Measurements from ENCODE around the gene ZNF750.

Gene ZNF750

GRCh38 chr17:82807562-82807961 lies 32.3 kb downstream of the ZNF750 start:
- Histone ChIP-seq H3K36me3 (ENCODE audit: control insufficient read depth in 2 of 2, insufficient read depth in 1 of 2, low read length in 2 of 2) (peaks cover 5 to 55% of the 10 kb centered on the region in 2 experiments; a peak in 2 of 3 replicates), H3K4me3 (ENCODE audit: low read depth, low read length) (no peak overlapping the region), H3K27ac (ENCODE audit: extremely low read depth, low read depth, low read length) (no peak overlapping the region), H3K9me3 (ENCODE audit: control insufficient read depth, insufficient read depth, low read depth, low read length) (no peaks in the 10 kb centered on the region), H3K4me1 (ENCODE audit: control insufficient read depth, insufficient read depth, low read length) (no peaks in the 10 kb centered on the region)
- ChIA-PET CTCF (no interaction called here), POLR2A (no interaction called here)
- no peak for TF ChIP-seq ZNF221 (tag by site-specific recombination; IDR thresholded peaks at IDR 0.05; ENCODE audit: borderline replicate concordance)

- Histone ChIP-seq H3K4me1 (ENCODE audit: control insufficient read depth, insufficient read depth, low read length) (no peaks in the 10 kb centered on the region), H3K4me3 (ENCODE audit: low read depth, low read length) (no peak overlapping the region), H3K36me3 (ENCODE audit: control insufficient read depth in 2 of 2, insufficient read depth in 1 of 2, low read length in 2 of 2) (peaks cover 3 to 55% of the 10 kb centered on the region in 2 experiments; a peak in 2 of 3 replicates), H3K27ac (ENCODE audit: extremely low read depth, low read depth, low read length) (no peak overlapping the region), H3K9me3 (ENCODE audit: control insufficient read depth, insufficient read depth, low read depth, low read length) (no peaks in the 10 kb centered on the region)
- ChIA-PET POLR2A (no interaction called here), CTCF (no interaction called here)
- TF ChIP-seq ZIC2 (tag by site-specific recombination; IDR thresholded peaks at IDR 0.05) (no peak), ZNF433 (tag by site-specific recombination; IDR thresholded peaks at IDR 0.05; ENCODE audit: low read depth) (no peak), KLF9 (tag by site-specific recombination; IDR thresholded peaks at IDR 0.05; ENCODE audit: low read depth) (no peak), KLF17 (tag by site-specific recombination; IDR thresholded peaks at IDR 0.05) (no peak), AEBP2 (tag by site-specific recombination; IDR thresholded peaks at IDR 0.05; ENCODE audit: borderline replicate concordance) (no peak), ZNF530 (tag by site-specific recombination; IDR thresholded peaks at IDR 0.05; ENCODE audit: low read depth) (no peak), ZBTB26 (tag by site-specific recombination; optimal IDR thresholded peaks at IDR 0.05) (no peak), SCRT2 (tag by site-specific recombination; IDR thresholded peaks at IDR 0.05) (no peak), ZNF513 (tag by site-specific recombination; IDR thresholded peaks at IDR 0.05) (no peak), ZFP37 (tag by site-specific recombination; IDR thresholded peaks at IDR 0.05) (no peak), ZNF324 (tag by site-specific recombination; IDR thresholded peaks at IDR 0.05) (no peak), ZNF239 (tag by site-specific recombination; IDR thresholded peaks at IDR 0.05) (no peak), YY2 (tag by site-specific recombination; IDR thresholded peaks at IDR 0.05) (no peak), ATF2 (tag by site-specific recombination; IDR thresholded peaks at IDR 0.05; ENCODE audit: low read depth) (no peak), HOXD13 (CRISPR knock-in tag; IDR thresholded peaks at IDR 0.05; ENCODE audit: borderline replicate concordance) (no peak), ZXDB (tag by site-specific recombination; IDR thresholded peaks at IDR 0.05) (no peak), ZNF157 (tag by site-specific recombination; IDR thresholded peaks at IDR 0.05) (no peak), ZBTB8A (tag by site-specific recombination; IDR thresholded peaks at IDR 0.05) (no peak)
Measured at GRCh38 chr17:82807101-82807500, 32.7 kb downstream of the ZNF750 start.

Measured in HEK293 (cell line).